ENCODE results near the gene PDCD1.

PDCD1 gene

DNA sequence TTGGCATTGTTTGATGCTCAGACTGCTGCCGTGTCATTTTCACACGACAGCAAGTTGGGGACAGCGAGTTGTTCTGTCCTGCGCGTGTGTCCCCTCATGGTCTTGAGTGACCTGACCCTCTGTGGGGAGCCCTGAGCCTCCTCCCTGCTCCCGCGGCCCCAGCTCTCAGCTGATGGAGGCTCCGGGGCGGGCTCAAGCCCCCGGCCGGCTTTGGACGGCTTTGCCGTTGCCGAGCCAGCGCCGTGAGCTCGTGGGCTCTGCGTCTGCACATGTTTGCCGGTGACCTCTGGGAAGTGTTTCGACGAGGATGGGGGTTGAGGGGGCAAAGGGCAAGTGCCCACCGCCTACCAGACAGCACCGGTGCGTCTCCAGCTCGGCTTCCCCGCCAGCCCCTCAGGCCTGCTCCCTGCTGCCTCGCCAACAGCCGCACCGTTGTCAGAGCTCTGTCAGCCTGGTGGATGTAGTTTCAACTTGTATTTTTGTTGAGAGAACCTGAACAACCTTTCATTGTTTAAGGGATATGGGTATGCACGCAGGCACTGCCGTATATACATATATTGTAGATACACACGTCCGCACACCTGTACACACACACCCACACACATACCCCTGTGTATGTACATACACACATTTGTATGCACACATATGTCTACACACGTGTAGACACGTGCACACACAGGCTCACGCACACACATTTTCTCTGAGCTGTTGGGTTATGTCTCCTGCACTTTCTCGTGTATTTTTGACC lies 13.7 kb downstream of the PDCD1 start (continued):
- no peak for TF ChIP-seq ZNF148 (tag by site-specific recombination; IDR thresholded peaks at IDR 0.05; ENCODE audit: borderline replicate concordance)
- TF ChIP-seq, protein P1, sequence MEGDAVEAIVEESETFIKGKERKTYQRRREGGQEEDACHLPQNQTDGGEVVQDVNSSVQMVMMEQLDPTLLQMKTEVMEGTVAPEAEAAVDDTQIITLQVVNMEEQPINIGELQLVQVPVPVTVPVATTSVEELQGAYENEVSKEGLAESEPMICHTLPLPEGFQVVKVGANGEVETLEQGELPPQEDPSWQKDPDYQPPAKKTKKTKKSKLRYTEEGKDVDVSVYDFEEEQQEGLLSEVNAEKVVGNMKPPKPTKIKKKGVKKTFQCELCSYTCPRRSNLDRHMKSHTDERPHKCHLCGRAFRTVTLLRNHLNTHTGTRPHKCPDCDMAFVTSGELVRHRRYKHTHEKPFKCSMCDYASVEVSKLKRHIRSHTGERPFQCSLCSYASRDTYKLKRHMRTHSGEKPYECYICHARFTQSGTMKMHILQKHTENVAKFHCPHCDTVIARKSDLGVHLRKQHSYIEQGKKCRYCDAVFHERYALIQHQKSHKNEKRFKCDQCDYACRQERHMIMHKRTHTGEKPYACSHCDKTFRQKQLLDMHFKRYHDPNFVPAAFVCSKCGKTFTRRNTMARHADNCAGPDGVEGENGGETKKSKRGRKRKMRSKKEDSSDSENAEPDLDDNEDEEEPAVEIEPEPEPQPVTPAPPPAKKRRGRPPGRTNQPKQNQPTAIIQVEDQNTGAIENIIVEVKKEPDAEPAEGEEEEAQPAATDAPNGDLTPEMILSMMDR (tag by site-specific recombination; IDR thresholded peaks at IDR 0.05): no peak

GRCh38 chr2:241844066-241844728 lies 14.5 kb downstream of the PDCD1 start:
- peak overlapping the region; percentile 6 for H3K4me3 ChIP-seq (ENCODE audit: low read depth, low read length)
- peak overlapping the region; percentile 46; the same call in 1 of the 2 replicates for H3K27ac ChIP-seq (ENCODE audit: extremely low read depth, low read depth, low read length)
- no peaks in the 10 kb centered on the region for H3K4me1 ChIP-seq (ENCODE audit: control insufficient read depth, insufficient read depth, low read length)
- ChIA-PET CTCF (interaction anchor here (0.6 to 0.7 kb wide), 2 partner anchors 14 to 742 kb away, joined by 3 to 4 read pairs; partner anchors contain the start of gene MTERF4), POLR2A (interaction anchor here (0.6 to 1.4 kb wide), 7 partner anchors 8 to 426 kb away, joined by 3 to 7 read pairs (median 4); no protein-coding TSS in a partner anchor)
- no peaks in the 10 kb centered on the region for H3K36me3 ChIP-seq (ENCODE audit: control insufficient read depth in 2 of 2, insufficient read depth in 1 of 2, low read length in 2 of 2)
- H3K9me3 ChIP-seq (ENCODE audit: control insufficient read depth, insufficient read depth, low read depth, low read length): no peaks in the 10 kb centered on the region
- TF ChIP-seq ZNF610 (tag by site-specific recombination; IDR thresholded peaks at IDR 0.05; ENCODE audit: borderline replicate concordance) (no peak), ZNF121 (tag by site-specific recombination; IDR thresholded peaks at IDR 0.05) (0 out of 2 replicates have a peak, but pooled peaks have one; percentile 30), ZNF571 (tag by site-specific recombination; IDR thresholded peaks at IDR 0.05) (no peak), ZNF561 (tag by site-specific recombination; IDR thresholded peaks at IDR 0.05; ENCODE audit: borderline replicate concordance) (peak; percentile 28; the same call in 1 of the 2 replicates), GLIS1 (tag by site-specific recombination; IDR thresholded peaks at IDR 0.05) (peak; percentile 9; the same call in 1 of the 2 replicates), KLF8 (tag by site-specific recombination; IDR thresholded peaks at IDR 0.05) (0 out of 2 replicates have a peak, but pooled peaks have one; percentile 38), ZEB2 (tag by site-specific recombination; IDR thresholded peaks at IDR 0.05) (0 out of 2 replicates have a peak, but pooled peaks have one; percentile 24), ZNF600 (tag by site-specific recombination; IDR thresholded peaks at IDR 0.05) (0 out of 2 replicates have a peak, but pooled peaks have one; percentile 25), ZBTB20 (tag by site-specific recombination; IDR thresholded peaks at IDR 0.05) (peak; percentile 39; the same call in 1 of the 2 replicates), ZNF335 (tag by site-specific recombination; conservative IDR thresholded peaks at IDR 0.05) (peak; percentile 71), SALL2 (tag by site-specific recombination; IDR thresholded peaks at IDR 0.05; ENCODE audit: borderline replicate concordance) (no peak), IKZF3 (tag by site-specific recombination; IDR thresholded peaks at IDR 0.05) (0 out of 2 replicates have a peak, but pooled peaks have one; percentile 16), ZNF202 (tag by site-specific recombination; IDR thresholded peaks at IDR 0.05; ENCODE audit: borderline replicate concordance) (no peak), ZBTB48 (tag by site-specific recombination; IDR thresholded peaks at IDR 0.05) (no peak), ZNF654 (tag by site-specific recombination; IDR thresholded peaks at IDR 0.05; ENCODE audit: low read depth) (no peak), REST (tag by site-specific recombination; IDR thresholded peaks at IDR 0.05) (peak; percentile 46; the same call in 1 of the 2 replicates)
- TF ChIP-seq, protein P2, sequence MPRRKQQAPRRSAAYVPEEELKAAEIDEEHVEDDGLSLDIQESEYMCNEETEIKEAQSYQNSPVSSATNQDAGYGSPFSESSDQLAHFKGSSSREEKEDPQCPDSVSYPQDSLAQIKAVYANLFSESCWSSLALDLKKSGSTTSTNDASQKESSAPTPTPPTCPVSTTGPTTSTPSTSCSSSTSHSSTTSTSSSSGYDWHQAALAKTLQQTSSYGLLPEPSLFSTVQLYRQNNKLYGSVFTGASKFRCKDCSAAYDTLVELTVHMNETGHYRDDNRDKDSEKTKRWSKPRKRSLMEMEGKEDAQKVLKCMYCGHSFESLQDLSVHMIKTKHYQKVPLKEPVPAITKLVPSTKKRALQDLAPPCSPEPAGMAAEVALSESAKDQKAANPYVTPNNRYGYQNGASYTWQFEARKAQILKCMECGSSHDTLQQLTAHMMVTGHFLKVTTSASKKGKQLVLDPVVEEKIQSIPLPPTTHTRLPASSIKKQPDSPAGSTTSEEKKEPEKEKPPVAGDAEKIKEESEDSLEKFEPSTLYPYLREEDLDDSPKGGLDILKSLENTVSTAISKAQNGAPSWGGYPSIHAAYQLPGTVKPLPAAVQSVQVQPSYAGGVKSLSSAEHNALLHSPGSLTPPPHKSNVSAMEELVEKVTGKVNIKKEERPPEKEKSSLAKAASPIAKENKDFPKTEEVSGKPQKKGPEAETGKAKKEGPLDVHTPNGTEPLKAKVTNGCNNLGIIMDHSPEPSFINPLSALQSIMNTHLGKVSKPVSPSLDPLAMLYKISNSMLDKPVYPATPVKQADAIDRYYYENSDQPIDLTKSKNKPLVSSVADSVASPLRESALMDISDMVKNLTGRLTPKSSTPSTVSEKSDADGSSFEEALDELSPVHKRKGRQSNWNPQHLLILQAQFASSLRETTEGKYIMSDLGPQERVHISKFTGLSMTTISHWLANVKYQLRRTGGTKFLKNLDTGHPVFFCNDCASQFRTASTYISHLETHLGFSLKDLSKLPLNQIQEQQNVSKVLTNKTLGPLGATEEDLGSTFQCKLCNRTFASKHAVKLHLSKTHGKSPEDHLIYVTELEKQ (tag by site-specific recombination; IDR thresholded peaks at IDR 0.05; ENCODE audit: borderline replicate concordance): no peak
- TF ChIP-seq, protein P3, sequence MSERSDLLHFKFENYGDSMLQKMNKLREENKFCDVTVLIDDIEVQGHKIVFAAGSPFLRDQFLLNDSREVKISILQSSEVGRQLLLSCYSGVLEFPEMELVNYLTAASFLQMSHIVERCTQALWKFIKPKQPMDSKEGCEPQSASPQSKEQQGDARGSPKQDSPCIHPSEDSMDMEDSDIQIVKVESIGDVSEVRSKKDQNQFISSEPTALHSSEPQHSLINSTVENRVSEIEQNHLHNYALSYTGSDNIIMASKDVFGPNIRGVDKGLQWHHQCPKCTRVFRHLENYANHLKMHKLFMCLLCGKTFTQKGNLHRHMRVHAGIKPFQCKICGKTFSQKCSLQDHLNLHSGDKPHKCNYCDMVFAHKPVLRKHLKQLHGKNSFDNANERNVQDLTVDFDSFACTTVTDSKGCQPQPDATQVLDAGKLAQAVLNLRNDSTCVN (tag by site-specific recombination; optimal IDR thresholded peaks at IDR 0.05): peak; percentile 35

All from HEK293 (cell line).